HG03045 (cell line): ENCODE results near the gene JARID2.

Source experiments
- ATAC-seq: cut with Tn5 transposase; IDR thresholded peaks from one replicate; pipeline ENCODE4 v1.9.1; 2021; ENCODE audit warnings: mild to moderate bottlenecking, moderate library complexity; ENCODE audit not compliant: unreplicated experiment

JARID2 gene

GRCh38 chr6:15389765-15390723, 144.2 kb downstream of the JARID2 start:
- ATAC-seq = no peak

DNA sequence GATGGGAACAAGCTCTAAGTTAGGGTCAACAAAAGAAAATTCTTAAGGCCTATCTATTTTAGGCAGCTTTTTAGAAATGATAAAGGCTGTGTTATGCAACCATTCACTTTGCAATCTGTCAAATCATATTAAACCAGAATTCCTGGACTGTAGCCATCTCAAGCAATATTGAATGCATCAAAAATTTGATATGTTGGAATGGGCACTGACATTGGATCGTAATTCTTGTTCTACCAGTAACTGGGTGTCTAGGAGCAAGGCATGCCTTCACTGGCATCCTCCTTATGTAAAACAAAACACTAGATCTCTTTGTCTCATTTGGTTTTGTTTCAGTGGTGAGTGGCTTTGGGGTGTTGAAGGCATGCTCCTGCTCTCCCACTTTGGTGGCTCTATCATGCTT, 145.6 kb downstream of the JARID2 start:
- ATAC-seq = no peak

DNA sequence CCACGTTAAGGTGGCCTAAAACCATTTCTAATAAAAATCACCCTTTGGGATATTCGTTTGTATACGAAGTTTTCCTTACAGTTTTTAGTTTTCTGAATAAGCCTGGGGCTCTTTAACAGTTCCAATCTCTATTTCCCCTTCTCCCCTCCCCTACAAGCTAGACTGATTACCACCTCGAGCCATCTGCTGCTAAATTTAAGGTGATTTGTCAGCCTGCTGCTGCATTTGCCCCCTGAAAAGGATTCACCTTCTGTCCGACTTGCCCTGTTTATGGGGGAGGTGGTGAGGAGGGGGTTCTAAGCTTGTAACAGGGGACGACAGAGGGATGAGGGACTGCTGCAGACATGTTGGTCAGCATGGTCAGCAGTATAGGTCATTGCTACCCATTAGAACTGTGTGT, 146.3 kb downstream of the JARID2 start:
- no peak for ATAC-seq

DNA sequence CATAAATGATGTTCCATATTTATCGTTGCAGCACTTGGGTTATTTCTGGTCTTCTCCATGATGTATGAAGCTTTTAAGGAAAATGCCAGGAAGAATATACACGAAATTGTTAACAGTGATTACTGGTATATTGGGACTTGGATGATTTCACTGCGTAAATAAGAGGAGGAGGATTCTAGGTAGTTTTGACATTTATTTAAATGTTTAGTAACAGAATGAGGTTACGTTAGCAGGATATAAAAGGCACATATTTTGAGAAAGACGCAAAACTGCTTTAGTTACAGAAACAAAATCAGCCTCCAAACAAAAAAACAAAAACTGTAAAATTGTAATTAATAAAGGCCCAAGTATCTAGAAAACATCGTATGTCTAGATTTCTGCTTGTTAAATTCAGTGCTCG, 147.7 kb downstream of the JARID2 start:
- no peak for ATAC-seq

DNA sequence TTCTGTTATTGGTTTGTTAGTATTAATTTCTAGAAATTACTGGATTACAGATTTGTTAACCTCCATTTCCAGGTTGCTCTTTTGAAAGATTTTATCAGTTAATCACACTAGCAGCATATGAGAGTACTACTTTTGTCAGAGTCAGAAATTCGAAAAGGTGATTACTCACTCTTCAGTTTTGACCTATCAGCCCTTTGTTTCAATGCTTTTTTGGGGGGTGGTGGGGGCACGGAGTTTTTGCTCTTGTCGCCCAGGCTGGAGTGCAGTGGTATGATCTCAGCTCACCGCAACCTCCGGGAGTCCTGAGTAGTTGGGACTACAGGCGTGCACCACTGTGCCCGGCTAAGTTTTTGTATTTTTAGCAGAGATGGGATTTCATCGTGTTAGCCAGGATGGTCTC, 149.2 kb downstream of the JARID2 start:
- no peak for ATAC-seq

DNA sequence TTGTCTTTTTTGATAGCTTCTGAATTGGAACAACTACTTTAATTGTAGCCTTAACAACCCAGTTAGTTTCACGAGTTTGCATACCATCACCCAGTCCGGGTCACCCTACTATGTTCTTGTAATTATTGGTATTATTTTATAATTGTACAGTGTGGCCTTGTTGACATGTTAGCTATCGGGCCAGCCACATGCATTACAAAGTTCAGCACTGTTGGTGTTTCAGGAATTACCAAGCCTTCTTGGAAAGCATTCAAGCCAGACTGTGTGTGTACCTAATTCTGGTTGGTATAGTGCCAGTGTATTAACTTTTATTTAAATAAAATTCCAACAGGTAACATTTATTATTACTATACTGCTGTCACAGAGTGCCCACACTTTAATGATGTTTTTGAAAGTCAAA, 150.9 kb downstream of the JARID2 start:
- ATAC-seq = no peak

- ATAC-seq = no peak
These were observed 152.9 kb downstream of the JARID2 start for GRCh38 chr6:15398633-15399275.

DNA sequence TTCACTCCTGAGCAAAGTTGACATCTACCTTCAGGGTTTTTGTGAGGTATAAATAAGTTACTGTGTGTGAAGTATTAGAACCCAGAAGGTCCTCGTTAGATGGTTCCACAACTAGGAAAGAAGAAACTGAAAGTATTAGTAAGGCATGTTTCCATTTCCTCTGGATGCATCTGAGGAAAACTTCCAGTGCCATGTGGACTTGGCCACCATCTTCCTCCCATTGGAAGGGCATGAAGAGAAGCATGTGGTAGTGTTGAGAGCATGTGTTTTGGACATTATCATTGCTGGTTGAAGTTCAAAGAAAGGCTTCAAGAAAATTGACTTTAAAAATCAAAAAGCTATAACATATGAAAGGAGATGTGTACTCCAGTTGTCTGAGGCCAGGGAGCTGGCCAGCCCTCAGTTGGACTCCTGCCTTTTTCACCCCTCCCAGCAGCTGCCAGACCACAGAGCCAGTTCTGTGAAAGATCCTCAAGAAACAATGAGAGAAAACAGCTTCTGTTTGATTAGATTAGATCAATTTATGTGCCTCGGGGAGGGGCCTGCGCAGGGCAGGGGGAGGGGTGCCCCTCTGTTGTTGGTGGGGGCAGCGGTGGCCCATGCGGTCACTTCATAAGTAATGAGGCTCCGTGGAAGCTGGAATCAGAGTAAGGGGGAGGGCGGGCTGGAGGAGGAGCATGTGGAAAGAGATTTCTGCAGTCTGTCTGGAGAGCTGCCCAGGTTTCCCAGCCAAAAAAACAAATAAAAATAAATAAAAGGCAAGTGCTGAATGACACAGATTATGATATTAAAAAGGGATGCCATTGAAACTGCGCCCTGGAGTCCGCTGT, 154.0 kb downstream of the JARID2 start:
- ATAC-seq = no peak

GRCh38 chr6:15400572-15401004, 154.7 kb downstream of the JARID2 start:
- ATAC-seq = no peak

DNA sequence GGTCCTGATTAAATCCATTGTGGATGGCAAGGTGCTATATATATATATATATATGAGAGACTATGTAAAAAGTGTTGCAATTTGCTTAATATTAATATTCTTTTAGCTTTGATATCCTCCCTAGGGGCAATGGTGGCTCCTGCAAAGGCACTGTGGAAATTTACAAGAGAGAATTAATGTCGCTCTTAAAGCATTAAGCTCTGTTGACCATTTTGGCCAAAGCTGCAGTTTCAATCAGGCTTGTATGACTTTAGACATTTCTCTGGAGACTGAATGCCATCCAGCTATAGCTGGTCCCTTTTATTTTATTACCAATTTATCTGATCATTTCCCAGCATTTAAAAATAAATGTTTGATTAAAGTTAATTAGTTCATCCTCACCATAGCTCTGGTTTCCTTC, 155.3 kb downstream of the JARID2 start:
- no peak for ATAC-seq

DNA sequence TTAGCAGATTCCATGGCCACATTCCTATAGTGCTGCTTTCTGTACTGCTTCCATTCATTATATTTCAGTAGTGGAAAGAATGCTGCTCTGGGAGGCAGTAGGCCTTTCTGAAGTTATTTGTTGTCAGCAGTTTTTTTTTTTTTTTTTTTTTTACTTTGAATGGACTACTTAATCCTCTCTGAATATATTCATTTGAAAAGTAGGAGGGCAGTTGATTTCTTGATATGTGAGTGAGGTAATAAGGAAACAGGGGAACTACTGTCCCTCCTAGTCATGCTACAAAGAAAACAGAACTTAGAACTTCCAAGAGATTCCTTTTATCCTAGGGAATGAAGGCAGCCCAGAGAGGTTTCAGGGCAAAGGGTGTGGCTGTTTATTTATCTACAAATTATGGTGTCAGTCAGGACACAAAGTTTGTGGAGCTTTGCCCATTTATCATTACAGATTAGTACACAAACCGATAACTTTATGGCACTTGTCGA, 155.9 kb downstream of the JARID2 start:
- ATAC-seq = no peak

- ATAC-seq = no peak
These were observed 156.7 kb downstream of the JARID2 start for GRCh38 chr6:15402406-15403045.

- ATAC-seq = no peak
These were observed 157.4 kb downstream of the JARID2 start for GRCh38 chr6:15403094-15403755.

DNA sequence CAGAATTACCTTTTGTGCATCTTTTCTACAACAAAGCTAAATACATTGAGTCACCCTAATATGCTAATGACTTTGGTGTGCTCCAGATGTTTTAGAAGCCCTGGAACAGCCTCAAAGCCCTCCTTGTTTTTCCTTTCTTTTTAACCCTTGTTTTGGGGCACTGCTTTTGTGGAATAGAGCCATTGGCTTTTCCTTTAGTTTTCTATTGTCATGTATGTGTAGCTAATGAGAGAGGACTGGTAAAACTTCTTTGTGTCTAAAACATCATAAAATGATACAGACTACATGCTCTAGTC, 158.8 kb downstream of the JARID2 start:
- ATAC-seq = no peak

- ATAC-seq = no peak
These were observed 159.5 kb downstream of the JARID2 start for GRCh38 chr6:15405129-15406068.

DNA sequence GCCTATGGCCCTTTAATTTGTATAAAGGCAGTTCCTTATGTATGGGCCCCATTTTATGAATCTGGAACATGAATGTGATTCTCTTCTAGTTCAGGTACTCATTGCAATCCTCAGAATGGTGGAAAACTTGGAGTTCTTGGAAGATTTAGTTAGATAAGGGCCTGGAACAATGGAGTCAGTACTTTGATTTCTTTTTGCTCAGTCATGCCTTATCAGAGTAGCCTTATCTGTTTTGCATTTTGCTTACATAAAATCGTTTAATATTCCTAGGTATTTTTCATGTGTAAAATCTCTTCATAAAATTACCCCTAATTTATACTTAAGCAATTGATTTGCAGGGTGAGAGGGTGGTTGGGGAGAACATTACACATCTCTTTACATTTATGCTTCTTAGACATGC, 160.6 kb downstream of the JARID2 start:
- no peak for ATAC-seq

DNA sequence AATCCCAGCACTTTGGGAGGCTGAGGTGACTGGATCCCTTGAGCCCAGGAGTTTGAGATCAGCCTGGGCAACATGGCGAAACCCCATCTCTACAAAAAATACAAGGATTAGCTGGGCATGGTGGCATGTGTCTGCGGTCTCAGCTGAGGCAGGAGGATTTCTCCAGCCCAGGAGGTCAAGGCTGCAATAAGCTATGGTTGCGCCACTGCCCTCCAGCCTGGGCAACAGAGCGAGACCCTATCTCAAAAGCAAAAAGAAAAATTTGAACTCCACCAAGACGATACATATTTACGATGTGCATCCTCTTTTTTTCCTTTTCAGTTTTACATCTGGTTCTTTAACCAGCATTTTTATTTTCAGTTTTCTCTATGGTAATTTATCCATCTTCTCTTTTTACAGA, 162.1 kb downstream of the JARID2 start:
- no peak for ATAC-seq

- ATAC-seq = no peak
These were observed 162.9 kb downstream of the JARID2 start for GRCh38 chr6:15408758-15409157.
